Effector memory CD4-positive, alpha-beta T cell (primary cell): ENCODE measurements around the gene LAGE3.

Experiments used
- DNase-seq, 3 donors: peaks; one replicate each; pipeline ENCODE4 v3.0.0-alpha.2; 2020
- H3K27ac ChIP-seq: 2 replicates; pipeline ENCODE4 v1.7.0; 2013; ENCODE audit warnings: mild to moderate bottlenecking, low read length, moderate library complexity; ENCODE audit not compliant: insufficient read depth, poor library complexity, severe bottlenecking
- H3K27me3 ChIP-seq: replicated peaks from 2 replicates; pipeline ENCODE4 v1.7.0; 2013; ENCODE audit warnings: mild to moderate bottlenecking, low read length; ENCODE audit not compliant: insufficient read depth, control insufficient read depth, poor library complexity, severe bottlenecking
- H3K36me3 ChIP-seq: 2 replicates; pipeline ENCODE4 v1.7.0; 2013; ENCODE audit warnings: mild to moderate bottlenecking, low read length, moderate library complexity; ENCODE audit not compliant: control insufficient read depth, insufficient read depth
- H3K4me1 ChIP-seq: 2 replicates; pipeline ENCODE4 v1.7.0; 2013; ENCODE audit warnings: low read length, mild to moderate bottlenecking; ENCODE audit not compliant: control insufficient read depth, insufficient read depth, poor library complexity, severe bottlenecking
- H3K4me3 ChIP-seq: 2 replicates; pipeline ENCODE4 v1.7.0; 2013; ENCODE audit warnings: low read length, low read depth, mild to moderate bottlenecking; ENCODE audit not compliant: insufficient read depth, poor library complexity, severe bottlenecking
- H3K9me3 ChIP-seq: 2 replicates; pipeline ENCODE4 v1.7.0; 2013; ENCODE audit warnings: mild to moderate bottlenecking, low read length, moderate library complexity; ENCODE audit not compliant: control insufficient read depth

LAGE3 gene

GRCh38 chrX:154436374-154436982 is 42.6 kb downstream of the LAGE3 start:
- Histone ChIP-seq H3K9me3 (no peaks in the 10 kb centered on the region), H3K27me3 (no peaks in the 10 kb centered on the region), H3K4me1 (peaks cover 7% of the 10 kb centered on the region), H3K27ac (peak overlapping the region; percentile 68), H3K36me3 (peaks cover 14% of the 10 kb centered on the region), H3K4me3 (no peak overlapping the region)
- DNase-seq = peak; percentile 46 to 56 (median 52)

- H3K27ac ChIP-seq = no peak overlapping the region
- DNase-seq = no peak
- peaks cover 14% of the 10 kb centered on the region for H3K36me3 ChIP-seq
Measured at GRCh38 chrX:154435171-154435733, 43.8 kb downstream of the LAGE3 start.

GRCh38 chrX:154434394-154435168 is 44.5 kb downstream of the LAGE3 start:
- H3K36me3 ChIP-seq = peaks cover 12% of the 10 kb centered on the region
- no peak overlapping the region for H3K4me3 ChIP-seq
- no peak for DNase-seq

More at GRCh38 chrX:154435171-154435733, 43.8 kb downstream of the LAGE3 start:
- Histone ChIP-seq H3K4me3 (no peak overlapping the region), H3K27me3 (no peaks in the 10 kb centered on the region), H3K9me3 (no peaks in the 10 kb centered on the region), H3K4me1 (peaks cover 7% of the 10 kb centered on the region)

GRCh38 chrX:154433605-154434004 is 45.5 kb downstream of the LAGE3 start:
- no peak overlapping the region for H3K4me3 ChIP-seq
- H3K9me3 ChIP-seq = no peaks in the 10 kb centered on the region

More at GRCh38 chrX:154434394-154435168, 44.5 kb downstream of the LAGE3 start:
- no peak overlapping the region for H3K27ac ChIP-seq
- H3K27me3 ChIP-seq = no peaks in the 10 kb centered on the region
- peaks cover 7% of the 10 kb centered on the region for H3K4me1 ChIP-seq
- no peaks in the 10 kb centered on the region for H3K9me3 ChIP-seq

GRCh38 chrX:154432210-154432609 is 46.9 kb downstream of the LAGE3 start:
- H3K27ac ChIP-seq = no peak overlapping the region

More at GRCh38 chrX:154433605-154434004, 45.5 kb downstream of the LAGE3 start:
- H3K4me1 ChIP-seq = peaks cover 7% of the 10 kb centered on the region
- peaks cover 12% of the 10 kb centered on the region for H3K36me3 ChIP-seq
- no peak for DNase-seq
- no peak overlapping the region for H3K27ac ChIP-seq
- no peaks in the 10 kb centered on the region for H3K27me3 ChIP-seq

GRCh38 chrX:154431341-154431740 is 47.7 kb downstream of the LAGE3 start:
- peaks cover 3% of the 10 kb centered on the region for H3K4me1 ChIP-seq
- no peaks in the 10 kb centered on the region for H3K9me3 ChIP-seq
- peaks cover 12% of the 10 kb centered on the region for H3K36me3 ChIP-seq
- H3K27ac ChIP-seq = no peak overlapping the region
- no peak overlapping the region for H3K4me3 ChIP-seq
- H3K27me3 ChIP-seq = no peaks in the 10 kb centered on the region
- no peak for DNase-seq

More at GRCh38 chrX:154432210-154432609, 46.9 kb downstream of the LAGE3 start:
- Histone ChIP-seq H3K27me3 (no peaks in the 10 kb centered on the region), H3K4me3 (no peak overlapping the region), H3K9me3 (no peaks in the 10 kb centered on the region), H3K4me1 (peaks cover 3% of the 10 kb centered on the region), H3K36me3 (peaks cover 12% of the 10 kb centered on the region)
- no peak for DNase-seq

- DNase-seq = no peak
- H3K9me3 ChIP-seq = no peaks in the 10 kb centered on the region
- no peaks in the 10 kb centered on the region for H3K27me3 ChIP-seq
- H3K4me3 ChIP-seq = no peak overlapping the region
- peaks cover 12% of the 10 kb centered on the region for H3K36me3 ChIP-seq
- H3K4me1 ChIP-seq = peaks cover 3% of the 10 kb centered on the region
- no peak overlapping the region for H3K27ac ChIP-seq
Measured at GRCh38 chrX:154430916-154431315, 48.2 kb downstream of the LAGE3 start.

GRCh38 chrX:154430479-154430878 is 48.6 kb downstream of the LAGE3 start:
- Histone ChIP-seq H3K4me1 (peaks cover 3% of the 10 kb centered on the region), H3K27me3 (no peaks in the 10 kb centered on the region), H3K27ac (no peak overlapping the region), H3K36me3 (peaks cover 12% of the 10 kb centered on the region), H3K4me3 (no peak overlapping the region), H3K9me3 (no peaks in the 10 kb centered on the region)
- DNase-seq = no peak

GRCh38 chrX:154429711-154430110 is 49.4 kb downstream of the LAGE3 start:
- no peaks in the 10 kb centered on the region for H3K27me3 ChIP-seq
- H3K36me3 ChIP-seq = peaks cover 10% of the 10 kb centered on the region
- H3K9me3 ChIP-seq = no peaks in the 10 kb centered on the region
- no peak for DNase-seq
- H3K27ac ChIP-seq = no peak overlapping the region
- H3K4me3 ChIP-seq = no peak overlapping the region
- peaks cover 3% of the 10 kb centered on the region for H3K4me1 ChIP-seq
